Measurements from ENCODE around the gene RFESD.

RFESD gene

DNA sequence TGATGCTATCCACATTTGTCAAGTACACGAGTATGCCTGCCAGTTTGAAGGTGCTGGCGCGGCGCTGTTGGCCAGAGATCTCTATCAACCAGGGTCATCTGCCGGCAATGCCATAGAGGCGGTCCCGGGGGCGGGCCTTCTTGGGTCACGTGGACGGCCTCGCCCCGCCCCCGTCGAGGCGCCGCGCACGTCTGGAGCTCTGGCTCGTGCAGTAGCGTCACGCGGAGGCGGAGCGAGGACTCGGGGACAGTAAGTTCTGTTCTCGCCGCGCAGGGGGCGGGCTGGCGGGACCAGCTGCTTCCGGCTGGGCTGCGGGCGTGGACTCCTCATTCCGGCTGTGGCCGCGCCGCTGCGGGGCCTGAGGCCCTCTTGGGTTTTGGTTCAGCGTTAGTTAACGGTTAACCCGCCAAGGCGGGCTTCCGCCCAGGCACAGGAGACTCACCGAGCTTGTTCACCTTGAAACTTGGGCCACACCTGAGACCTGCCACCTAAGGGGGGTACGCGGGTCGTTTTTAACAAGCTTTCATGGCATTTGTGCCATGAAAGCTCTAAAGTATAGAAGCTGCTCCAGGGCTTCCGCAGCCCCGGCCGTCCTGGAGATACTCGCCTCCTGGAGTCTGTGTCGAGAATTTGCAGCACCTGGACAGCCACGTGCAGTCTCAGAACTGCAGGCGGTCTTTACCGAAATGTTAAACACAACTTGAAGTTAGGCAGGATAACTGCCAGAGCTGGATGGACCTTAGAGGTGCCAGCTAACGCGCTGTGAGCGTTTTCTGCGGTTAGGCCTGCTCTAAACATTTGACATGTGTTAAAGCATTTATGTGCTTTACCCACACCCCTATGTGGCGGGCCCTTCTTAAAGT lies at the start of gene RFESD:
RFESD (plus strand) TSS at position 209 of the 863 bp plus-strand sequence. CDS start 5,495 bp downstream, outside the sequence.
- peak; percentile 96 for DNase-seq (ENCODE audit: low spot score)

DNA sequence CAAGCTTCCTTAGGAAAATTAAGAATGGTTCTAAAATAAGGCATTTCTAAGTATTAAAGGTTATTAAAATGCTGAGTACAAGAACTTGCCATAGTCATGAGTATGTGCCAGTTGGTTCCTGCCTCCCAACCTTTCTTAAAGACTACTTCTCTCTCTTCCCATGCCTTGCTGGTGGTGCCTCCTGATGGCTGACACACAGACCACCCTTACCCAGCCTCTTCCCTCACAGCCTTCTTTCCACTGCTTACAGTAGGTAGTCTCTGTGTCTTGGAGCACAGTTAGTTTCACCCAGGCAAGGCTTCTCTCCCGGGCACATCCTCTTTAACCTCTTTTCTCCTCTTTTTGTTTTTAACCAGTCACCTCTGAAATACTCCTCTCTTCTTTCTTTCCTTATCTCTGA lies 47.3 kb upstream of the RFESD start:
- DNase-seq (ENCODE audit: low spot score), result no peak

DNA sequence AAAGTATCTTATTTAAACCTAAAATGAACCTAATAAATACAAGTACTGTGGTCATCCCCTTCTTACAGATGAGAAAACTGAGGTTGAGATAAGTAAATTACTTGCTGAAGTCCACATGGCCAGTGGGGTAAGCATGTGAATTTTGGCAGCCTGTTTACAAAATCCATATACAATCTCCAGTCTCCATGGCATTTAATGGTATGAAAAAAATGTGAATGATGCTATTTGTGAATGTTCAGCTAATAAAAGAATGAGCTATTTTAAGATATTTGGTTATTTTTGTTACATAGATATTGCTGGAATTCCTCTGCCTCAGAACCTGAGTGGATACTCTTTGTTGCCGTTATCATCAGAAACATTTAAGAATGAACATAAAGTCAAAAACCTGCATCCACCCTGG lies 46.0 kb upstream of the RFESD start:
- DNase-seq (ENCODE audit: low spot score), result no peak

DNA sequence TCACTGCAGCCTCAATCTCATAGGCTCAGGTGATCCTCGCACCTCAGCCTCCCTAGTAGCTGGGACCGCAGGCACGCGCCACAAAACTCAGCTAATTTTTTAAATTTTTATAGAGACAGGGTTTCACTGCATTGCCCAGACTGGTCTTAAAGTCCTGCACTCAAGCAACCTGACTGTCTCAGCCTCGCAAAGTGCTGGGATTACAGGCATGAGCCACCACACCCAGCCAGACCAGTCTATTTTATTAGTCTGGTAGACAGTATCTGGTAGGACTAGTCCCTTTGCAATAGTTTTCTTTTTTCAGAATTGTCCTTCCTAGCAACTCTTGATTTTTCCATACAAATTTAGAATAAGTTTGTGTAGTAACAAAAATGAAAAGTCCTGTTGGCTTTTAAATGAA lies 40.8 kb upstream of the RFESD start:
- no peak for DNase-seq (ENCODE audit: low spot score)

DNA sequence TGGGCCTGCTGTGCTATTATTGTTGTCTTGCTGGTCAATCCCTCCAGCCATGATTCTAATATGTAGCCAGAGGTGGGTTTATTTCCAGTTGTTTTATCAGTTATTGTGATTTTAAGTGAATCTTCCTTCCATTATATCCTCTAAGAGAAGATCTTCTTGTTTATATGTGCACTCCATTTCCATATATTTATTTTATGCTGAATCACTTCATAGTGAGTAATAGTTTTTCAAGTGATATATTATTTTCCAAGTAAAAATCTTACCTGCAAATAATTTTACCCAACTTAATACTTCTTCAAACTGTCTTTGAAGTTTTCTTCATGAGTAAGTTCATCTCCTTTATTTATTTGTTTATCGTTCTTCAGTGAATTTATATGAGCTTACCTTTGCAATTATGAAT lies 40.2 kb upstream of the RFESD start:
- no peak for DNase-seq (ENCODE audit: low spot score)

DNA sequence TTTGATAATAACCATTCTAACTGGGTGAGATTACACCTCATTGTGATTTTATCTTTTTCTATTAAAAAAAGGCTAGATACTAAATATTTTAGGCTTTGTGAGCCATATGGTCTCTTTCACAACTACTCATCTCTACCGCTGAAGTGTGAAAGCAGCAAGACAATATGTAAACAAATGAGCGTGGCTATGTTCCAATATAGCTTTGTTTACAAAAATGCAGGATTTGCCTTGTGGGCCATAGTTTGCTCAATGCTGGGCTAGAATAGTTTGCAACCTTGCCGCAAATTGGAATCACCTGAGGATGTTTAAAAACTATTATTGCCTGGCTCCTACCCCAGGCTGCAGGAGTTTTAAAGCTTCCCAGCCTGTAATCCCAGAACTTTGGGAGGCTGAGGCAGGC lies 36.9 kb upstream of the RFESD start:
- no peak for DNase-seq (ENCODE audit: low spot score)

DNA sequence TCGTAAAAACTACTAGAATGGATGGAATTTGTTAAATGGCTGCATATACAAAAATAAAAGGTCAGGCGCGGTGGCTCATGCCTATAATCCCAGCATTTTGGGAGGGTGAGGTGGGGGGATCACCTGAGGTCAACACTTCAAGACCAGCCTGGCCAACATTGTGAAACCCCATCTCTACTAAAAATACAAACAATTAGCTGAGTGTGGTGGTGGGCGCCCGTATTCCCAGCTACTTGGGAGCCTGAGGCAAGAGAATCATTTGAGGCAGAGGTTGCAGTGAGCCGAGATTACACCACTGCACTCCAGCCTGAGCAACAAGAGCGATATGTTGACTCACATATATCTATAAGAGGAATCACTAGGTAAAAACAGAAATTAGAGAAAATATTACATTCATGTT lies 36.0 kb upstream of the RFESD start:
- no peak for DNase-seq (ENCODE audit: low spot score)

DNA sequence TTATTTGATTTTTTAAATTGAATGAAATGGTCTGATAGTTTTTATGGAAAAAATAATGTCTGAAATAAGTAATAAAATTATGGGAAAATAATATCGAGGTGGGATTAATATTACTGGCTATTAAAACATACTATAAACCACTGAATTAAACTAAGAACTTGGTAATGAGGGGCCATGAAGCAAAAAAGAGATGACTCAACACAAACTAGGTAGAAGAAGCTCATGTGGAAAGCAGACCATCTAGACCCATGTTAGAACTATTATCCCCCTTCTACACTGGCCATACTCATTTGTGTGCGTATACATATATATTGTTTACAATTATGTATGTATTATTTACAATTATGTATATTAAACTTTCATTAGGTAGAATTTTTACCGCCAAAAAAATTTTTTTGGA lies 35.2 kb upstream of the RFESD start:
- DNase-seq (ENCODE audit: low spot score), result no peak

DNA sequence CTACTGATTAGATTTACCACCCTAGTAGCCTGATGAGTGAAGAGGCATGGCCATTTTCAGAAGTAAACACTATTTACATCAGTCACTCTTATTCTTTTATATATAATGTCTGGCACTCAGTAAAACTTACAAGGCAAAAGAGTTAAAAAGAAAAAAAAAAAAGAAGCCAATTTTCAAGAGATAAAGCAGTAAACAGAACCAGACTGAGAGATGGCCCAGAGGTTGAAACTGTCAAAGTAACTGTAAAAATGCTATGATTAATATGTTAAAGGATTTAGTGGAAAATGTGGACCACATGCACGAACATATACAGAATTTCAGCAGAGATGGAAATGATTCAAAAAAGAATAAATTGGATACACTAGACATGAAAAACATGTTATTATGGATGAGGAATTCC lies 33.1 kb upstream of the RFESD start:
- no peak for DNase-seq (ENCODE audit: low spot score)

DNA sequence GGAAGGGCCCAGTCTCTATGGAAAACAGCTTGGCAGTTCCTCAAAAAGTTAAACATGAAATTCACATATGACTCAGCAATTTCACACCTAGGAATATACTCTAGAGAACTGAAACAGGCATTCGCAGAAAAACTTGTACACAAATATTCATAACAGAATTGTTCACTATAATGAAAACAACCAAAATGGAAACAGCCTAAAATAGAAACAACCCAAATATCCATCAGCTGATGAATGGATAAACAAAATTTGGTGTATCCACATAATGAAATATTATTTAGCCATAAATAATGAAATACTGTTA lies 31.5 kb upstream of the RFESD start:
- no peak for DNase-seq (ENCODE audit: low spot score)

DNA sequence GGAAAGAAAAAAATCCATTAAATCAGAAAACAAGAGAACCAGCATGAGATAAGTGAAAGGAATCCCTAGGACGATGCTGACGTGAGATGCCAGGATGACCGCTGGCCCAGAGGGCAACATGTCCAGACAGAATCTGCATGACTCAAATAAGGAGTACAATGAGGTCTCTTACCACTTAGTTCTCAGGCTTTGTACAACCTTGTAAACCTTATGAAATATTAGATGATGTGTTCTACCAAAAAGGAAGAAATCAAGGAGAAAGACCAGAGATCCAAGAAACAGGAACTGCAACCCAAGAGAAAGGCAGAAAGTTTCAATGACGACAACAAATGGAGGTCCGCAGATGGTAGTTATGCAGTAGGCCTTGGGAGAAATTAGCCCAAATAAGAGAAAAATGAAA lies 29.5 kb upstream of the RFESD start:
- DNase-seq (ENCODE audit: low spot score), result no peak

DNA sequence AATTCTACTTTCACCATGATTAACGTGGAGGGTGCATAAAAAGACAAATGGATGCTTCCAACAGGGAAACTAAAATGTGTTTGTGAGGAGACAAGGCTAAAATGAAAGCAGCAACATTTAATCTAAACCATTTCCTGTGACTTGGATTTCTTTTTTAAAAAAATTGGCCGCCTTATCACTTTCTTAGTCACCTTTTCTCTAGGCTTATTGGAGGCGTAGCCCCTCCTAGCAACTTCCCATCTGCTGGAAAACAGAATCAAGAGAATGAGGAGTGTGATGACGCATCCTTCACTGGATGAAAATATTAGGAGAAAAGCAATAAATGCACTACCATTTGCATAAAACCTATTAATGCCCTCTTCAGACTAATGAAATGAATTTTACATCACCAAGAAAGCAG lies 27.5 kb upstream of the RFESD start:
- no peak for DNase-seq (ENCODE audit: low spot score)

DNA sequence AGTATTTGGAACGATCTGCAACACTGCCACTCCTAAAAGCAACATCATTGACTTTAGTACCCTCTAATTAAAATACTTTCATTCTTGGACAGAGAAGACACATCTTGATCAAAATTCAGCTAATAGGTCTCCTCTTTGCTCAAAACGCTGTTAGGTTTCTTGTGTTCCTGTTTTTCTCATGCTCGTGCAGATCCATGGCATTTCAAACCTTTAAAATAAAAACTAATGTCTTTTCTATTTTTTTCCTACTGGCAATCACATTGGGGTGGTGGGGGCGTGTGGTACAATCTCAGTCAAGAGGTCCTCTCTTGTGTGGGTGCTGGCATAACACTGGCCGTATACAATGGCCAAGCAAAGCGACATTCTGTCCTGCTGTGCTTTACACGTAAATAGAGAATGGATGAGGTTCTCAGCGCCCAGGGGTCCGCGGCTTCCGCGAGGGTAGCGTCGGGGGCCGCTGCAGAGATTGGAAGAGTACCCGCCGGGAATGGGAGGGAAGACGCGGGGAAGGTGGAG lies 27.0 kb upstream of the RFESD start:
- DNase-seq (ENCODE audit: low spot score), result no peak

DNA sequence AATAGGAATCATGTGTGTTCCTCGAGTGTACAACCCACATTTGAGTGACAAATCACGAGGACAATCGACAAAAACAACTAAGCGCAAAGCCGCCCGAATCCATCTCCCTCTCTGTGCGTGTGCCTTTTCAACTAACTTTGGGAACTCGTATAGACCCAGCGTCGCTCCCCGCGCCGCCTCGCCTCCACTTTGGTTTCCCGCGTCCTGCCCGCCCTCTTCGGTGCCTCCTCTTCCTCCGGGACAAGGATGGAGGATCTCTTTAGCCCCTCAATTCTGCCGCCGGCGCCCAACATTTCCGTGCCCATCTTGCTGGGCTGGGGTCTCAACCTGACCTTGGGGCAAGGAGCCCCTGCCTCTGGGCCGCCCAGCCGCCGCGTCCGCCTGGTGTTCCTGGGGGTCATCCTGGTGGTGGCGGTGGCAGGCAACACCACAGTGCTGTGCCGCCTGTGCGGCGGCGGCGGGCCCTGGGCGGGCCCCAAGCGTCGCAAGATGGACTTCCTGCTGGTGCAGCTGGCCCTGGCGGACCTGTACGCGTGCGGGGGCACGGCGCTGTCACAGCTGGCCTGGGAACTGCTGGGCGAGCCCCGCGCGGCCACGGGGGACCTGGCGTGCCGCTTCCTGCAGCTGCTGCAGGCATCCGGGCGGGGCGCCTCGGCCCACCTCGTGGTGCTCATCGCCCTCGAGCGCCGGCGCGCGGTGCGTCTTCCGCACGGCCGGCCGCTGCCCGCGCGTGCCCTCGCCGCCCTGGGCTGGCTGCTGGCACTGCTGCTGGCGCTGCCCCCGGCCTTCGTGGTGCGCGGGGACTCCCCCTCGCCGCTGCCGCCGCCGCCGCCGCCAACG lies 26.3 kb upstream of the RFESD start, which contains the start of gene GPR150:
GPR150 (plus strand) TSS at position 58 of the 840 bp plus-strand sequence; CDS start at position 247, 189 bp downstream.
- DNase-seq (ENCODE audit: low spot score), result no peak

DNA sequence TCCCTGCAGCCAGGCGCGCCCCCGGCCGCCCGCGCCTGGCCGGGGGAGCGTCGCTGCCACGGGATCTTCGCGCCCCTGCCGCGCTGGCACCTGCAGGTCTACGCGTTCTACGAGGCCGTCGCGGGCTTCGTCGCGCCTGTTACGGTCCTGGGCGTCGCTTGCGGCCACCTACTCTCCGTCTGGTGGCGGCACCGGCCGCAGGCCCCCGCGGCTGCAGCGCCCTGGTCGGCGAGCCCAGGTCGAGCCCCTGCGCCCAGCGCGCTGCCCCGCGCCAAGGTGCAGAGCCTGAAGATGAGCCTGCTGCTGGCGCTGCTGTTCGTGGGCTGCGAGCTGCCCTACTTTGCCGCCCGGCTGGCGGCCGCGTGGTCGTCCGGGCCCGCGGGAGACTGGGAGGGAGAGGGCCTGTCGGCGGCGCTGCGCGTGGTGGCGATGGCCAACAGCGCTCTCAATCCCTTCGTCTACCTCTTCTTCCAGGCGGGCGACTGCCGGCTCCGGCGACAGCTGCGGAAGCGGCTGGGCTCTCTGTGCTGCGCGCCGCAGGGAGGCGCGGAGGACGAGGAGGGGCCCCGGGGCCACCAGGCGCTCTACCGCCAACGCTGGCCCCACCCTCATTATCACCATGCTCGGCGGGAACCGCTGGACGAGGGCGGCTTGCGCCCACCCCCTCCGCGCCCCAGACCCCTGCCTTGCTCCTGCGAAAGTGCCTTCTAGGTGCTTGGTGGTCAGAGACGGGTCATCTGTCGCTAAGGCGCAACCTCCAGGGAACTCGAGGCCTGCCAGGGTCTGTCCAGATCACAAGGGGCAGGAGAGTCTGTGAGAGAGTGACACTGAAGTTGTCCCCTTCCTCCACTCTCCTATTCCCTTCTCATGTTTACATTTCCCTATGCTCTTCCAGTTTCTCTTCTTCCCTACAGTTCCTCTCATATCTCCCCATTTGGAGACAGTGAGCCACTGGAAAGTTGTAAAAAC lies 25.4 kb upstream of the RFESD start:
- no peak for DNase-seq (ENCODE audit: low spot score)

DNA sequence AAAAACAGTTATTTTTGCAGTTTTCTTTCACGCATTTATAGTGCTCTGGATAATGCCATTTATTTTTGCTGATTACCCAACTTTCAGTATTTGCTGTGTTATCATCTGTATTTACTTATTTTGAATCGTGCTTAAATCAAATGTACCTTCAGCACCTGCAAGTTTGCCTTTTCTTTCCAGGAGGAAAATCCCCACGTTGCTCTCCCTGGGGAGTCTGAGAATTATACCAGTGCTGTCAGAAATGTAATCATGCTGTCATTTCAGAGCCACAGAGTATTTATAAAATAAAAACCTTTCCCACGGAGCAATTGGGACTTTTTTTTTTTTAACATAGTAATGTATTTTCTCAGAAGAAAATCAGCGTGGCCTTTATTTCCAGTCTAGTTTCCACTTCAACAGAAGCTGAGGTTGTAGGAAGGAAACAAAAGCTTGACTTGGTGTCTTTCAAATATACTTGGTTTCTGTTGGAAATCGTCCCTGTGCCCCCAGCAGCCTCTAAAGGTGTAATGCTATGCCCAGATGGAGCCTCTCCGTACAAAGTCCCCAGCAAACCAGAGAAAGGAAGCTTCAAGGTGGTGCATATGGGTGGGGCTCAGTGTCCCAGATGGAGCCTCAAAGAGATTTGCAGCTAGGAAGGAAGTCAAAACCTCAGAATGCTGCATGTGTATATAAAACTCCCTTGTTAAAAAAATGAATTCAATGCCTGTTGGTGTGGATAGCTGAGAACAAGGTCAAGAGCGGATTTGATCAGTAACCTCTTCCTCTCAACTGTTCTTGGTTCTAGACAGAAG lies 24.5 kb upstream of the RFESD start:
- DNase-seq (ENCODE audit: low spot score), result no peak

DNA sequence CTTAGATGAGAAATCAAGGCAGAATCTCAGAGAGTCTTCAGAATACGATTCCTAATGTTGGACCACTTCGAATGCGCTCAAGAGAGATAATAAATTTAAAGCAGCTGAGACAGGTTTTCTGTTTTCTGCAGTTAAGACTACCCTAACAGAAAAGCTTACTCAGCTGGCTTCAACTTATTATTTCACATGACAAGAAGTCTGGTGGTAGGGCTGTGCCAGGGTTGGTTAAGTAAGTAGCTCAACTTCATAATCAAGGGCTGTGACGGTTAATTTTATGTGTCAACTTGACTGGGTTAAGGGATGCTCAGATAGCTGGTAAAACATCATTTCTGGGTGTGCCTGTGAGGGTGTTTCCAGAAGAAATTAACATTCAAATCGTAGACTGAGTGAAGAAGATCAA lies 22.9 kb upstream of the RFESD start:
- no peak for DNase-seq (ENCODE audit: low spot score)

DNA sequence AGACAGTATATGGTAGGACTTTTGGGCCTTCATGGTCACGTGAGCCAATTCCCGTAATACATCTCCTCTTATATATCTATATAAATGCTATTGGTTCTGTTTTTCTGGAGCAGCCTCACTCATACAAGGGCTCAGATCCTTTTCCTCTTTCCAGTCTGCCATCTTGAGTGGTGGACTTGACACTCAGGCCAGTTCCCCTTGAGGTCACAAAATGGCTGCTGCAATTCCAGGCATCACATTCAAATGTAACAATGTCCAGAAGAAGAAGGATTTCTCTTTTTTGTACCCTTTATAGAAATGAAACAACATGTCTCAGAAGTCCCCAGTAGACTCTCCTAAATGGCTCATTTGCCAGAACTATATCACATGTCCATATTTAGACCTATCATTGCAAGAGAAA lies 22.2 kb upstream of the RFESD start:
- DNase-seq (ENCODE audit: low spot score), result no peak

DNA sequence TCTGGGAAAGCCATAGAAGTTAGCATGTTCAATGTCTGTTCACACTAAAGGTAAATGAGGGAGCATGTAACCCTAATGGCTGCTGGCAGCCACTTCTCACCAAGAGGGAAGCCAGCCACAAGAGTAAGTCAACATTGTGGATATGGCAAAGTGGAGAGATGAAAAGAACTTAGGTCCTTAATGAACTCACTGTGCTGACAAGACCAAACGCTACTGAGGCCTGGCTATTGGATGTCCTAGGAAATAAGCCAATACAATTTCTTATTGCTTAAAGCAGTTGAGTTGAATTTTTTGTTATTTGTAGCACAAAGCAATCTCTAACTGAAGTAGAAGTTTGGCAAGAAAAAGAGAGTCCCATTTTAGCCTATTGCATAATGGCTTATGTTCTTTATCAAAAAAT lies 19.9 kb upstream of the RFESD start:
- no peak for DNase-seq (ENCODE audit: low spot score)

DNA sequence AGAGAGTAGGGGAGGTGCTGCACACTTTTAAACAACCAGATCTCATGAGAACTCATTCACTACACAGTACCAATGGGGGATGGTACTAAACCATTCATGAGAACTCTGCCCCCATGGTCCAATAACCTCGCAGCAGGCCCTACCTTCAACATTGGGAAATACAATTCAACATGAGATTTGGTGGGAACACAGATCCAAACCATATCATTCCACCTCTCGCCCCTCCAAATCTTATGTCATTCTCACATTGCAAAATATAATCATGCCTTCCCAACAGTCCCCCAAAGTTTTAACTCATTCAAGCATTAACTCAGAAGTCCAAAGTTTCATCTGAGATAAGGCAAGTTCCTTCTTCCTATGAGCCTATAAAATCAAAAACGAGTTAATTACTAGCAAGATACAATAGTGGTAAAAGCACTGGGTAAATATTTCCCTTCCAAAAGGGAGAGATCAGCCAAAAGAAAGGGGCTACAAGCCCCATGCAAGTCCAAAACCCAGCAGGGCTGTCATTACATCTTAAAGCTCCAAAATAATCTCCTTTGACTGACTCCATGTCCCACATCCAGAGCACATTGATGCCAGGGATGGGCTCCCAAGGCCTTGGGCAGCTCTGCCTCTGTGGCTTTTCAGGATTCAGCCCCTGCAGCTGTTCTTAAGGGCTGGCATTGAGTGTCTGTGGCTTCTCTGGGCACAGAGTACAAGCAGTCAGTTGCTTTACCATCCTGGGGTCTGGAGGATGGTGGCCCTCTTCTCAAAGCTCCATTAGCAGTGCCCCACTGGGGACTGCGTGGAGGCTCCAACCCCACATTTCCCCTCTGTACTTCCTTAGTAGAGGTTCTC lies 18.4 kb upstream of the RFESD start:
- no peak for DNase-seq (ENCODE audit: low spot score)

All from globus pallidus (tissue), 1 donor.